K562 (cell line): ENCODE measurements around the gene EFHC1. TPM values are rescaled to one million over a fixed set of nuclear protein-coding genes. Genes with fewer than 3 reads are reported as not detected.
A peak's percentile ranks its signal among the peaks of the same experiment; 100 is the strongest.

Source experiments
- DMBX1 ChIP-seq: fragments of 250-450 bp; sonication (Bioruptor Pico); IDR thresholded peaks from 2 replicates; pipeline ENCODE4 v1.8.0; 2022; ENCODE audit warnings: inconsistent platforms, mild to moderate bottlenecking, moderate library complexity, borderline replicate concordance
- FIP1L1 ChIP-seq: fragments of 200-400 bp; formaldehyde crosslinking; IDR thresholded peaks from 2 replicates; pipeline ENCODE4 v1.6.1; 2018; ENCODE audit warnings: mild to moderate bottlenecking, low read depth, low read length; ENCODE audit not compliant: poor library complexity, severe bottlenecking
- GATAD2B ChIP-seq: fragments of 450-650 bp; IDR thresholded peaks from 2 replicates; pipeline ENCODE4 v1.6.1; 2017; ENCODE audit warnings: mild to moderate bottlenecking, borderline replicate concordance
- HMGN3 ChIP-seq: IDR thresholded peaks from 2 replicates; pipeline ENCODE4 v1.6.1; 2011; ENCODE audit warnings: borderline replicate concordance, low read depth, mild to moderate bottlenecking, mixed read lengths, low read length; ENCODE audit not compliant: insufficient read length; ENCODE audit errors: extremely low read depth
- KLF6 ChIP-seq: fragments of 250-450 bp; sonication (Bioruptor Pico); IDR thresholded peaks from 2 replicates; pipeline ENCODE4 v1.4.0; 2020; ENCODE audit warnings: mild to moderate bottlenecking, moderate library complexity, borderline replicate concordance
- PHF8 ChIP-seq: fragments of 200-600 bp; sonication (generic); IDR thresholded peaks from 2 replicates; pipeline ENCODE4 v1.6.1; 2012; ENCODE audit warnings: mixed run types, mild to moderate bottlenecking, inconsistent platforms, low read length, moderate library complexity, borderline replicate concordance
- PYGO2 ChIP-seq: fragments of 450-650 bp; IDR thresholded peaks from 2 replicates; pipeline ENCODE4 v1.6.1; 2016; ENCODE audit warnings: mild to moderate bottlenecking, missing genetic modification characterization, moderate library complexity, missing compliant biosample characterization
- RB1 ChIP-seq: fragments of 450-650 bp; IDR thresholded peaks from 2 replicates; pipeline ENCODE4 v1.6.1; 2017; ENCODE audit warnings: low read depth, mild to moderate bottlenecking
- SMARCA4 ChIP-seq: fragments of 450-650 bp; IDR thresholded peaks from 2 replicates; pipeline ENCODE4 v1.6.1; 2016
- SMC3 ChIP-seq: conservative IDR thresholded peaks from 2 replicates; pipeline ENCODE4 v1.6.1; 2011; ENCODE audit warnings: low read depth, low read length, improper control_type of control experiment; ENCODE audit not compliant: insufficient read depth
- SOX6 ChIP-seq: fragments of 450-650 bp; IDR thresholded peaks from 2 replicates; pipeline ENCODE4 v1.6.1; 2014; ENCODE audit warnings: mild to moderate bottlenecking
- THAP12 ChIP-seq: fragments of 250-450 bp; sonication (Bioruptor Pico); IDR thresholded peaks from 2 replicates; pipeline ENCODE4 v1.9.0; 2021; ENCODE audit warnings: mild to moderate bottlenecking, inconsistent platforms
- ZBTB2 ChIP-seq: fragments of 450-650 bp; IDR thresholded peaks from 2 replicates; pipeline ENCODE4 v1.6.1; 2016; ENCODE audit warnings: antibody characterized with exemption
- ZBTB40 ChIP-seq, 2 experiments: fragments of 450-650 bp in 1 of 2; sonication (generic) in 1 of 2; formaldehyde crosslinking in 1 of 2; IDR thresholded peaks; 2 replicates each; pipeline versions ENCODE4 v1.7.1 to v1.9.0; 2016 to 2022; ENCODE audit warnings: inconsistent platforms in 1 of 2, mild to moderate bottlenecking in 1 of 2, missing genetic modification reagents in 1 of 2
- polyA plus RNA-seq, 8 experiments: library from polyadenylated mRNA; depleted of rRNA in 4 of 8; stranded (reverse) in 5 of 8; unstranded in 3 of 8; fragments of >200 nt; fragmentation: Nextera tagmentation in 2 of 8; fragmentation: Illumina TruSeq in 1 of 8; extraction: Ambion mirVana in 2 of 8; extraction: Trizol in 1 of 8; gene quantifications; 2 replicates each; pipeline versions ENCODE4 v1.2.1 to v1.2.3, GENCODE V29; 2011 to 2014; ENCODE audit warnings: inconsistent platforms in 1 of 8, missing spikeins in 1 of 8
- total RNA-seq, 7 experiments: library from RNA; depleted of rRNA in 6 of 7; stranded (reverse); fragments of >200 nt in 6 of 7; fragmentation: Illumina TruSeq in 2 of 7; extraction: Trizol in 2 of 7; gene quantifications; 2 replicates each; pipeline versions ENCODE4 v1.2.1 to v1.2.3, GENCODE V29; 2011 to 2021; ENCODE audit warnings: low replicate concordance in 1 of 7

The EFHC1 gene
- total and polyA plus RNA-seq, 9 of the 15 experiments (the other 6 are each of a cell fraction or from before 2014, with no cell fraction given) = 9.5 to 31.0 (median 14.9) TPM

- TF ChIP-seq SOX6 = peak; percentile 87
- no peak for TF ChIP-seq HMGN3
- TF ChIP-seq ZBTB2 = no peak
- TF ChIP-seq ZBTB40 (IDR thresholded peaks at IDR 0.05) = peak; percentile 64; the same call in 1 of the 2 replicates
- TF ChIP-seq ZBTB40 (CRISPR knock-in tag; IDR thresholded peaks at IDR 0.05) = no peak
- no peak for TF ChIP-seq THAP12 (CRISPR knock-in tag)
- TF ChIP-seq RB1 = 0 out of 2 replicates have a peak, but pooled peaks have one; percentile 19
- TF ChIP-seq PHF8 = no peak
- TF ChIP-seq FIP1L1 = no peak
- peak; percentile 83; the same call in 1 of the 2 replicates for TF ChIP-seq SMARCA4
- TF ChIP-seq GATAD2B = 0 out of 2 replicates have a peak, but pooled peaks have one; percentile 41
- TF ChIP-seq KLF6 (CRISPR knock-in tag) = no peak
- no peak for TF ChIP-seq PYGO2 (tag)
- TF ChIP-seq SMC3 = no peak
- no peak for TF ChIP-seq DMBX1 (CRISPR knock-in tag)
Measured at GRCh38 chr6:52482903-52483670, 62.9 kb downstream of the EFHC1 start (continued).
